GM21381 (cell line): ENCODE data around the gene ALG9.
A peak's percentile ranks its signal among the peaks of the same experiment; 100 is the strongest.

Source experiments
- ATAC-seq: cut with Tn5 transposase; IDR thresholded peaks from one replicate; pipeline ENCODE4 v1.9.1; 2021; ENCODE audit warnings: mild to moderate bottlenecking, moderate library complexity; ENCODE audit not compliant: unreplicated experiment

Gene ALG9

DNA sequence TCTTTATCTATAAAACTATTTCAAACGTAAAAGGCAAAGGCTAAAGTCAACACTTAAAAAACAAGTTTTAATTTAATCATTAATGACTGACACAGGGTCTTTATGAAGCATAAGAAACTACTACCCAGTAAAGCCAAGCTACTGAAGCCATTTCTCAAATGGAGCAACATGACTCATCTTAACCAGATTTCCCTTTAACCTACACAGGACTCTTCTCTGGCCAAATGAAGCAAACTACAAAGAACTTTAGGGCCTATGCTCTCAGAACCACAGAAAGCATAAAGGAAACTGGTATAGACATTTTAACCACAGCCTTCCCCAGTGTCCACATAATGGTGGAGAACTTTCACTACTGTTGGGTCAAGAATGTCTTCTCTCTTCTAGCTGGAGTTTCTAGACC is 34.7 kb downstream of the ALG9 start:
- peak; percentile 89 for ATAC-seq

GRCh38 chr11:111836162-111836561 is 35.2 kb downstream of the ALG9 start:
- no peak for ATAC-seq

GRCh38 chr11:111835665-111836064 is 35.7 kb downstream of the ALG9 start:
- ATAC-seq = no peak

- ATAC-seq = no peak
Measured at GRCh38 chr11:111834432-111835163, 36.8 kb downstream of the ALG9 start.

DNA sequence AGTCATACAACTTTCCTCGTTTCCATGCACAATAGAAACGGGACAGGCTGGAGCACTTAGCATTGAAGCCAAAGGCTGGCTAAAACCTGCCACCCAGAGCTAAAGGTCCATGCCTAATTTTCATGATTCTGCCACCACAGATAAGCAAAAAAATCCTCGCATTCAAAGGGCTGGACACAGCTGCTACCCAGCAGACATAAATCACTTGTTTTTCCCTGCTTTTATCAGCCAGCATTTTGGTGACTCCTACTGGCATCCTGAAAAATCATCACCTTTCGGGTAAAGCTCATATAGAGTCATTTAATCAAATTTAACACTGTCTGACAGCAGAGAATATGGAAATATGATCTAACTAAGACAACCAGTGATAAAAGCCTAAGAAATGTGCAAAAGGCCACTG is 37.9 kb downstream of the ALG9 start:
- no peak for ATAC-seq

DNA sequence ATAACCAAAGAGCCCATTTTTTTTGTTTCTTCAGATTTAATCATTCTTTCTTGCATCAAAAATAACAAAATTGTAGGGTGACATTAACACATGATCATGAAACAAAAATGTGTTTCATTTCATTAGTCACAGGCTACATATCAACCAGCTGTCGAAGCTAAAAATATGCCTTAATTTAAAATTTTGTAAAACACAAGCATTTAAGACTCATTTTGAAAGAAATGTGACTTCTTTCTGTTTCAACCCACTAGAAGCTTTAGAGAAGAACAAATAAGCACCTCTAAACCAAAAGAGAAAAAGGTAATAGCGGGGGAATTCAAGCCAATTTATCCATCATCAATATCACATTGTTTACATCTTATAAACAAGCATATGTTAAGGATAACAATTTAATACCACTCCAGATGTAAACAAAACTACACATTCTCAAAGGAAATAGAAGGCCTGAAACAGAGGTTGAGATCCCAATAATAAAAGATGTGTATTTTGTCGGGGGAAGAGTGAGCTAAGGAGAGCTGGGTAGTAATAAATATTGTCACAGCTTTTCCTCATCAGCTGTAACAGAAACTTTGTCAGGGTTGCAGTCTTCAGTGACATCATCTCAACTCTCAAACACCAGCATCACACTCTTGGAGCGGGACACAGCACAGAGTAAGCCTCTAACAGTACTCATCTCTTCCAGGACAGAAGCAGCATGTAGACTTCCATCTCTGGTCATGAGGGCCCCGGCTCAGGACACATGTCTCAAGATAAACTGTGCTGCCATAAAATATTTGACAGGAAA is 42.0 kb downstream of the ALG9 start:
- ATAC-seq = peak; percentile 70

DNA sequence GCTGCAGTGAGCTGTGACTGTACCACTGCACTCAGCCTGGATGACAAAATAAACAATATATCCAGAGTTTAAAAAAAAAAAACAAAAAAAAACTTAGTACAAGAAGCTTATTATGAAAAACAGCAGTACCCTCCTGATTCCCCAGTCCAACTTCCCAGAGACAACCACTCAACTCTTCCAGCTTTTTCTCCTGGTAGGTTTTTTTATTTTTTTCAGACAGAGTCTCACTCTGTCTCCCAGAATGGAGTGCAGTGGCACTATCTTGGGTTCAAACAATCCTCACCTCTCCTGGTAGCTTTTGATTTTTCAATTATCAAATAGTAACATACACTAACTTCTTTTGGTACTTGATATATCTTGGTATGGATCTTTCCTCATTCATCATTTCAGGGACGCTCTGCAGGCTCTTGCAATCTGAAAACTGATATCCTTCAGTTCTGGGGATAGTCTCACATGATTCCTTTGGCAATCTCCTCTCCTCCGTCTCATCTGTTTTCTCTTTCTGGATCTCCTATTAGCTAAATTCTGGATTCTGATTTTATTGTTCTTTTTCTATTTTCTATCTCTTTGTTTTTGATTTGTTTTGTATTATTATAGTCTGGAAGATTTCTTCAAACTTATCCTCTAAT is 44.9 kb downstream of the ALG9 start:
- no peak for ATAC-seq

- ATAC-seq = no peak
Measured at GRCh38 chr11:111823629-111824028, 47.8 kb downstream of the ALG9 start.

DNA sequence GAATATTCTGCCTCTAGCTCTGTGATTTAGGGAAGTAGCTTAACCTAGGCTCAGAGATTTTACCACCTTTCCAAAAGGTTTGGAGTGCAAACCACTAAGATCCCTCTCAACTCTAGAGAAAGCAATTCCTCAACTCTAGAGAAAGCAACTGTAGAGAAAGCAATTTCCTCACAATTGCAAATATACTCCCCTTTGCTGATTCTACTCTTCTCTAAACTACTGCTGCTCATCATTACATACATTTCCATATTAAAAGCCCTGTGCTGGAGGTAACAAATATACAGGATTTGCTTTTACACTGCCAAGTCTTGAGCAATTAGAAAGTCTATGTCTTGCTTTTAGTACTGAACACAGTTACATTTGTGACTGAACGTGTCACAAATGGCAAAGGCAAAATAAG is 48.2 kb downstream of the ALG9 start:
- no peak for ATAC-seq

GRCh38 chr11:111819829-111820237 is 51.5 kb downstream of the ALG9 start:
- no peak for ATAC-seq

DNA sequence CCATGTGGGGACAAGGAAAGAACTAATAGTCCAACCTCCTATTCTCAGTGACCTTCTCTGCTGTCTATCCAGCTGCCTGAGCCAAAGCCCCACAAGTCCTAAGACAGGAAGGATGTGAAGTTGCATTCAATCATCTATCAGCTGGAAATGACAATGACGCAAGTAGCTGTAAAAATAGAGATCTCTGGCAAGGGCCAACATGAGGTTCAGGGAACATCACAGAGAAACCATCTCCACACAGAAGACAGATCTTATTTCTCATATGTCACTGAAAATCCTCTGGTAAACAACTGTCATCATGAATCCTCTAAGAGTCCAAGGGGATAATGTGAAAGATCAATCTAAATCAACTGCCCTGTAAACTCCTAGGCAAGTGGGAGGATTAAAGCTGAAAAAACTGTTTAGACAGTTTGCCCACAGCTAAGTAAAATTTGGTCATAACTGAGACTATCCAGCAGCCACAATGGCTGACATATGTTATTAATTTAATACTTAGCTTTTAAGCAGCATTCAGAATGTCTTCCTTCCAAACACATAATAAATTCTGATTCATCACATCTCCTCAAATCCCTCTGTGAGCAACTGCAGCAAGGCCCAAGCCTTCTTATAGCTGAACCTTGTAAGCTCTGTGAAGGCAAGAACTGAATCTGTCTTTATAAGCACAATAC is 52.1 kb downstream of the ALG9 start:
- ATAC-seq = no peak

- ATAC-seq = no peak
Measured at GRCh38 chr11:111815489-111815888, 55.9 kb downstream of the ALG9 start.

- ATAC-seq = no peak
Measured at GRCh38 chr11:111814557-111815320, 56.6 kb downstream of the ALG9 start.

GRCh38 chr11:111814106-111814505 is 57.3 kb downstream of the ALG9 start:
- ATAC-seq = no peak

GRCh38 chr11:111812211-111812610 is 59.2 kb downstream of the ALG9 start:
- no peak for ATAC-seq

- no peak for ATAC-seq
Measured at GRCh38 chr11:111811445-111811844, 59.9 kb downstream of the ALG9 start.

- no peak for ATAC-seq
Measured at GRCh38 chr11:111808834-111809233, 62.5 kb downstream of the ALG9 start.

DNA sequence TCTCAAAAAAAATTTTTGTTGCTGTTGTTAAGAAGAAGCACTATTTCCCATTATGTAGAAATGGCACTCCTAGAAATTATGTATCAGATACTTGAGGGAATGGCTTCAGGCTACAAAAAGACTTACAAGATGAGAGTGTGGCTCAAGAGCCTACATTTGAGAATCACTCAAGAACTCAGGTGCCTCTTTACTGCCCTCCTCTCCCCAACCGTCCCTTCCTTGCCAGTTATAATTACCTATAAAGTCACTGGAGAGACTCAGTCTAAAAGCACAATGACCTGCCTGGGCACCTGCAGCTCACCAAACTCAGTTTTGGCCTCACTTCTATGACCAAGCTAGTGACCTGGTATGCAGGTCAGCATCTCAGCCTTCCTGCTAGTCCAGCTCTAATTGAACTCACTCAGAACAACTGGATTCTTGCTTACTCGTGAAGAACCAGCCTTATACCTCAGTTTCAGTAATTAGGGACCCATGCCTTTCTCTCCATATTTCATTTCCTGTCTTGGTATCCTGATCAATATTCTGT is 63.3 kb downstream of the ALG9 start:
- ATAC-seq = no peak

DNA sequence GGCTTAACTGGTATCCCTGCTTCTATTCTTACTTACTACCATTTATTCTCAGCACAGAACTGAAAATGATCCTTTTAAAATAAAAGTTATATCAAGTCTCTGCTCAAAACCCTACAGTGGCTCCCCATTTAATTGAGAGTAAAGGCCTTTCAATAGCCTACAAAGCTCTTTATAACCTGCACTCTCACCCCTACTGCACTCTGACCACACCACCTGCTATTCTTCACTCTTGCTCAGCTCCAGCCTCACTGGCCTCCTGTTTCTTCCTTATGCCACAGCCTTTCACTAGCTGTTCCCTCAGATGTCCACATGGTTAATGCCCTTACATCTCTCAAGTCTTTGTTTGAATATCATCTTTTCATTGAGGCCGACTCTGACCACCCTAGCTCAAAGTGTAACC is 64.3 kb downstream of the ALG9 start:
- ATAC-seq = no peak

GRCh38 chr11:111801135-111801534 is 70.2 kb downstream of the ALG9 start:
- no peak for ATAC-seq
